OCI-LY7 (cell line): Measurements from ENCODE around the gene SLC16A11.

Experiments used
- CTCF ChIP-seq: fragments of 200-600 bp; sonication (generic); conservative IDR thresholded peaks from 2 replicates; pipeline ENCODE4 v1.5.1; 2014; ENCODE audit warnings: mild to moderate bottlenecking, antibody characterized with exemption, low read length, moderate library complexity, mixed read lengths
- EZH2phosphoT487 ChIP-seq: fragments of 200-600 bp; sonication (generic); IDR thresholded peaks from 2 replicates; pipeline ENCODE4 v1.6.1; 2018; ENCODE audit warnings: low read depth, borderline replicate concordance, mild to moderate bottlenecking, mixed run types, antibody characterized with exemption, low read length, moderate library complexity, mixed read lengths

GRCh38 chr17:7022781-7023571, 20.9 kb downstream of the SLC16A11 start, which contains the start of gene BCL6B:
- TF ChIP-seq CTCF (no peak), EZH2phosphoT487 (no peak)
